ENCODE measurements around the gene GNB5.
A peak's percentile ranks its signal among the peaks of the same experiment; 100 is the strongest.

GNB5 gene

GRCh38 chr15:52139599-52140462, 51.4 kb downstream of the GNB5 start:
- DNase-seq = peak; percentile 56 to 64

GRCh38 chr15:52137432-52138357, 53.5 kb downstream of the GNB5 start:
- peak in 1 of 2 donors; percentile 34 for DNase-seq

- no peak for DNase-seq
Measured at GRCh38 chr15:52136442-52136980, 54.7 kb downstream of the GNB5 start.

GRCh38 chr15:52134502-52135144, 56.6 kb downstream of the GNB5 start:
- DNase-seq = no peak

GRCh38 chr15:52133510-52134220, 57.5 kb downstream of the GNB5 start:
- no peak for DNase-seq

- DNase-seq = no peak
Measured at GRCh38 chr15:52132066-52132465, 59.1 kb downstream of the GNB5 start.

- no peak for DNase-seq
Measured at GRCh38 chr15:52128568-52128967, 62.6 kb downstream of the GNB5 start.

- no peak for DNase-seq
Measured at GRCh38 chr15:52124270-52124880, 66.8 kb downstream of the GNB5 start.

- DNase-seq = no peak
Measured at GRCh38 chr15:52121896-52122295, 69.3 kb downstream of the GNB5 start.

GRCh38 chr15:52121006-52121405, 70.2 kb downstream of the GNB5 start:
- DNase-seq = no peak

- DNase-seq = no peak
Measured at GRCh38 chr15:52120488-52120887, 70.7 kb downstream of the GNB5 start.

GRCh38 chr15:52118969-52119749, 72.0 kb downstream of the GNB5 start:
- DNase-seq = no peak

- DNase-seq = no peak
Measured at GRCh38 chr15:52117549-52117948, 73.6 kb downstream of the GNB5 start.

GRCh38 chr15:52115598-52116427, 75.4 kb downstream of the GNB5 start:
- DNase-seq = no peak

- no peak for DNase-seq
Measured at GRCh38 chr15:52114261-52115055, 76.7 kb downstream of the GNB5 start.

- no peak for DNase-seq
Measured at GRCh38 chr15:52113708-52114107, 77.5 kb downstream of the GNB5 start.

GRCh38 chr15:52113235-52113634, 78.0 kb downstream of the GNB5 start:
- no peak for DNase-seq

- DNase-seq = peak; percentile 23 to 37
Measured at GRCh38 chr15:52112203-52112750, 78.9 kb downstream of the GNB5 start.

All from CD4-positive, alpha-beta T cell treated with Interleukin-1 beta for 1 hour (primary cell).